ENCODE data around the gene PCSK7.
A peak's percentile ranks its signal among the peaks of the same experiment; 100 is the strongest.

PCSK7 gene

DNA sequence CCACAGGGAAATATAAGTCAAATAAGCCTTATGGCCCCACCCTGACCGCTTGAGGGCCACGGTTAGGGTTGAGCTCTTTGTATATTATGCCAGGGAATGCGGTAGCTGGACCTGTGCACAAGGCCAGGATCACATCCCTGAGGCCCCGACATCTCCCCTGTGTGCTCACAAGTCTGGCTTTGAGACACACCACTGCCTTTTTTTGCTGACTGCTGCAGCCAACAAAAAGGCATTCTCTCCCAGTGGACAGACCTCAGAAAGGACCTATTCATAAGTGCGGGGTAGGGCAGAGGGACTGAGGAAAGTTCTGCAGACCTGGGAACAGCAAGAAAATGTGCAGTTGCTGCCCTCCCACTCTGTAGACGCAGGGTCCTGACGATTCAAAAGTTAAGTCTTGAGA, 56.8 kb downstream of the PCSK7 start:
- Histone ChIP-seq H3K27ac (no peak overlapping the region), H3K9me3 (ENCODE audit: low read depth, low read length) (no peaks in the 10 kb centered on the region), H3K9ac (ENCODE audit: insufficient read length) (no peak overlapping the region)

DNA sequence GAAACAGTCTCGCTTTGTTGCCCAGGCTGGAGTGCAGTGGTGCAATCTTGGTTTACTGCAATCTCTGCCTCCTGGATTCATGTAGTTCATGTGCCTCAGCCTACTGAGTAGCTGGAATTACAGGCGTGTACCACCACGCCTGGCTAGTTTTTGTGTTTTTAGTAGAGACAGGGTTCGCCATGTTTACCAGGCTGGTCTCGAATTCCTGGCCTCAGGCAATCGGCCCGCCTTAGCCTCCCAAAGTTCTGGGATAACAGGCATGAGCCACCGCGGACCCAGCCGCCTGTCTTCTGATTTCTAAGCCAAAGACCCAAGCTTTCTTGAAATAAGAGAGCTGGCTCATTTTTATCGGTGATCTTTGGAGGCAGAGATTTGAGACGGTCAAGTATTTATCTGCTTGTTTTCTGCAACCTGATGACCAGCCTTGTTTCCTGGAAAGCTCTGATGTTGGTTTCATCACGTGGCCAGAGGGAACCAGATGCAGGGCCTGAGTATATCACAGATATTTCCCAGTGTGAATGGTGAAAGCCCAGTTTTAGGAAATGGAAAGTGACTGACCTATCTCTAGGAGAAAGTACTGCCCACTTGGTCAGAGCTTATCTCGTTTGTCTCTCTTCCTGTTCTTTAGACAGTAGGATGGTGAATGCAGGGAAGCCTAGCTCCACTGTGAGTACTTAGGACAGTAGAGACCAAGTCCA, 59.0 kb downstream of the PCSK7 start:
- TF ChIP-seq FOXP2 (optimal IDR thresholded peaks at IDR 0.05; ENCODE audit: control extremely low read depth, extremely low read length, insufficient read depth) (no peak), POLR2AphosphoS5 (IDR thresholded peaks at IDR 0.05; ENCODE audit: borderline replicate concordance, low read depth, low read length) (no peak; the same call in 1 of the 2 replicates), EZH2 (IDR thresholded peaks at IDR 0.05) (no peak)
- Histone ChIP-seq H3K9ac (ENCODE audit: insufficient read length) (no peak overlapping the region), H3K4me3 (no peak overlapping the region), H3K27ac (peak overlapping the region; percentile 65; the same call in 1 of the 2 replicates), H3K9me3 (ENCODE audit: low read depth, low read length) (no peaks in the 10 kb centered on the region), H3K36me3 (ENCODE audit: insufficient read depth, low read length) (peaks cover 37% of the 10 kb centered on the region)
- no peak for DNase-seq (ENCODE audit: low read depth, low spot score)

More for the DNA sequence above, 56.8 kb downstream of the PCSK7 start:
- Histone ChIP-seq H3K4me3 (no peak overlapping the region), H3K36me3 (ENCODE audit: insufficient read depth, low read length) (peaks cover 19% of the 10 kb centered on the region)
- no peak for DNase-seq (ENCODE audit: low read depth, low spot score)
- TF ChIP-seq EZH2 (IDR thresholded peaks at IDR 0.05) (no peak), FOXP2 (optimal IDR thresholded peaks at IDR 0.05; ENCODE audit: control extremely low read depth, extremely low read length, insufficient read depth) (no peak), POLR2AphosphoS5 (IDR thresholded peaks at IDR 0.05; ENCODE audit: borderline replicate concordance, low read depth, low read length) (no peak)

DNA sequence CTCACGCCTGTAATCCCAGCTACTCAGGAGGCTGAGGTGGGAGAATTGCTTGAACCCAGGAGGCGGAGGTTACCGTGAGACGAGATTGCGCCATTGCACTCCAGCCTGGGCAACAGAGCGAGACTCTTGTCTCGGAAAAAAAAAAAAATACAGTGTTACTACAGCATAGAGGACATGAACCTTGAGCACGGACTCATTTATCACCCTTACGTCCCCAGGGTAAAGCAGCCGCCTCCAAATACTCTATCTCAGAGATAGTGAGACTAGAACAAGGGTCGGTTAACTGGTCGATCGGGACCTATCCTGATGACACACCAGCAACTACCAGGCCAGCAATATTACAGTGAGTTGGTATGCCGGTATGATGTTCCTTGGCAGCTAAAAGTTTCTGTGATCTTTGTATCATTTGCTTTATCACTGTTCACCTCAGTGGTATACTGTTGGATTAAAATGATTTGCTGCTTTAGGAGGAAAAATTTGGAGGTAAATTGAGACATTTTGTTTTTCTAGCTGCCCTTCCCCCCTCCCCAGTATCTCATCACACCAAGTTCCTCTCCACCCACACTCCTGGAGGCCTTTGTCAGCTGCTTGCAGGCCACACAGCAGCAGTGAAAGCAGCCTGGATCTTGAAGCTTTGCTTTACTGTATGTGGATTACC, 60.3 kb downstream of the PCSK7 start:
- Histone ChIP-seq H3K36me3 (ENCODE audit: insufficient read depth, low read length) (peaks cover 51% of the 10 kb centered on the region), H3K27ac (no peak overlapping the region), H3K9ac (ENCODE audit: insufficient read length) (no peak overlapping the region), H3K4me3 (no peak overlapping the region), H3K9me3 (ENCODE audit: low read depth, low read length) (no peaks in the 10 kb centered on the region)
- TF ChIP-seq EZH2 (IDR thresholded peaks at IDR 0.05): no peak
- no peak for TF ChIP-seq POLR2AphosphoS5 (IDR thresholded peaks at IDR 0.05; ENCODE audit: borderline replicate concordance, low read depth, low read length)
- TF ChIP-seq FOXP2 (optimal IDR thresholded peaks at IDR 0.05; ENCODE audit: control extremely low read depth, extremely low read length, insufficient read depth): no peak
- DNase-seq (ENCODE audit: low read depth, low spot score): no peak

DNA sequence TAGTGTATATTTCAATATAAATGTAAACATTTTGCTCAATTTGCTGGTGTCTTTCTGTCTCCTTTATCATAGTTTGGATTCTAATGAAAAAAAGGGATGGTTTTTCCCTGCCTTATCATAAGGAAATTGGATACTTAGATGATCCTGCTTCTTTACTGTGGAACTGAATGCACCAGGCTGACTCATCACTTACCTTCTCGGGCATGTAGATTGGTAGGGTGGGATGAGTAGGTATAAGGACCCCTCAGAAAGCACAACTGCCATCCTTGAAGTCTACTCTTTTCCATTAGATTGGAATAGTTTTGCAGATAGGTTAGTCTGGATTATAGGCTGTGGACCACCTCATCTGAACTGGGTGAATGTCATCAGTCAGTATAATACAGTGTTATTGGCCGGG, 60.9 kb downstream of the PCSK7 start:
- H3K27ac ChIP-seq: no peak overlapping the region

DNA sequence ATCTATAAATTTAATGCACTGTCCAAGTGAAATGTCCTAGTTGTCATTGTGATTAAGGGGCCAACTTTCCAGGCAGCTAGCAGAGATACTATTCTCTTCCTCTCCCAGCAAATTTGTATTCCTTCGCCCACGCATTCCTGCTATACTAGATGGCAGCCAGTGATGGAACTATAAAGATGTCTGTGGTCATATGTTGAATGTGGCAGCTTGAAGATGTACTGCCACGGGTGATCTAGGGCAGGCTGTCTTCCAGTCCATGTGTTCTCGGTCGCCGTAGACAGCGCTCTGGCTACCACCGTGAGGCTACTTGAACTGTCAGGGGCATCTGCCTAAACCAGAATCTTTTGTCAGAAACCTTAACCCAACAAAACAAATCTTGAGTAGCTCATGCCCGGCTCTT, 61.7 kb downstream of the PCSK7 start:
- no peak for DNase-seq (ENCODE audit: low read depth, low spot score)
- H3K27ac ChIP-seq: no peak overlapping the region
- H3K9ac ChIP-seq (ENCODE audit: insufficient read length): no peak overlapping the region
- peaks cover 64% of the 10 kb centered on the region for H3K36me3 ChIP-seq (ENCODE audit: insufficient read depth, low read length)
- TF ChIP-seq POLR2AphosphoS5 (IDR thresholded peaks at IDR 0.05; ENCODE audit: borderline replicate concordance, low read depth, low read length) (no peak), FOXP2 (optimal IDR thresholded peaks at IDR 0.05; ENCODE audit: control extremely low read depth, extremely low read length, insufficient read depth) (no peak), EZH2 (IDR thresholded peaks at IDR 0.05) (no peak)
- no peak overlapping the region for H3K4me3 ChIP-seq
- H3K9me3 ChIP-seq (ENCODE audit: low read depth, low read length): no peaks in the 10 kb centered on the region

More for the DNA sequence above, 60.9 kb downstream of the PCSK7 start:
- Histone ChIP-seq H3K36me3 (ENCODE audit: insufficient read depth, low read length) (peaks cover 56% of the 10 kb centered on the region), H3K9ac (ENCODE audit: insufficient read length) (no peak overlapping the region), H3K9me3 (ENCODE audit: low read depth, low read length) (no peaks in the 10 kb centered on the region), H3K4me3 (no peak overlapping the region)
- TF ChIP-seq EZH2 (IDR thresholded peaks at IDR 0.05) (no peak), POLR2AphosphoS5 (IDR thresholded peaks at IDR 0.05; ENCODE audit: borderline replicate concordance, low read depth, low read length) (no peak), FOXP2 (optimal IDR thresholded peaks at IDR 0.05; ENCODE audit: control extremely low read depth, extremely low read length, insufficient read depth) (no peak)
- DNase-seq (ENCODE audit: low read depth, low spot score): no peak

DNA sequence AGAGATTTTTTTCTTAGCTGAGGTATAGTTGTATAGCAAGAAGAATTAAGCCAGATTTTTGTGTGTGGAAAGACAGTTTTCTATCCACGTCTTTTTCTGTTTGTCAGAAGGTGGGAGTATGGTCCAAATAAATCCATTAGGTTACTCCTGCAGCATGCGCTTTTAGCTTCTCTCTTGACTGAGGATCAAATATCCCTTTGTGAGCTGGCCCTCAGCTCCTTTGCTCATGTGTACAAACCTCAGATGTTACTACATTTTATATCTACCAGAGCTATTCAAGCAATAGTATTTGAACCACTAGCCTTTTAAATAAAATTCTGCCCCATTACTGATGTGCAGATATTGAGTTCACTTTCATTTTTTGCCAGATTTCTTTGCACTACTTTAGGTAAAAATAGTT, 62.1 kb downstream of the PCSK7 start:
- Histone ChIP-seq H3K27ac (no peak overlapping the region), H3K4me3 (no peak overlapping the region), H3K9ac (ENCODE audit: insufficient read length) (no peak overlapping the region), H3K36me3 (ENCODE audit: insufficient read depth, low read length) (peaks cover 66% of the 10 kb centered on the region), H3K9me3 (ENCODE audit: low read depth, low read length) (no peaks in the 10 kb centered on the region)
- DNase-seq (ENCODE audit: low read depth, low spot score): no peak
- no peak for TF ChIP-seq EZH2 (IDR thresholded peaks at IDR 0.05)
- TF ChIP-seq FOXP2 (optimal IDR thresholded peaks at IDR 0.05; ENCODE audit: control extremely low read depth, extremely low read length, insufficient read depth): no peak
- no peak for TF ChIP-seq POLR2AphosphoS5 (IDR thresholded peaks at IDR 0.05; ENCODE audit: borderline replicate concordance, low read depth, low read length)

DNA sequence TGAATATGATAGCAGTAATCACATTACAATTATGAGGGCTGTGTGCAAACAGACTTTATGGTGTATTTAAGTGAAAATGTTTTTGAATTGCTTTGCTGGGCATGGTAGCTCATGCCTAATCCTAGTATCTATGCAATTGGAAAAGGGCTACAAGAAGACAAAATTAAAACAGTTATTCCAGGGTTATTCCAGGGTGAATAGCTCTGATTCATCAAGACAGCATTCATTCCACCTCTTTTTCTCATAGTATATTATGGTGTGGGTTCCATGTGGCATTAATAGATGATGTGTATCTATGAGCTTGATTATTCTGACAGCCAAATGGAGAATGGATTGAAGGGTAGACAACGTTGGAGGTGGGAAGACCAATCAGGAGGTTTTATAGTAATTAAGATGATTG, 65.4 kb downstream of the PCSK7 start:
- no peak overlapping the region for H3K9ac ChIP-seq (ENCODE audit: insufficient read length)
- H3K27ac ChIP-seq: no peak overlapping the region
- no peaks in the 10 kb centered on the region for H3K9me3 ChIP-seq (ENCODE audit: low read depth, low read length)
- DNase-seq (ENCODE audit: low read depth, low spot score): no peak
- H3K4me3 ChIP-seq: no peak overlapping the region
- no peak for TF ChIP-seq POLR2AphosphoS5 (IDR thresholded peaks at IDR 0.05; ENCODE audit: borderline replicate concordance, low read depth, low read length)
- H3K36me3 ChIP-seq (ENCODE audit: insufficient read depth, low read length): peaks cover 92% of the 10 kb centered on the region

DNA sequence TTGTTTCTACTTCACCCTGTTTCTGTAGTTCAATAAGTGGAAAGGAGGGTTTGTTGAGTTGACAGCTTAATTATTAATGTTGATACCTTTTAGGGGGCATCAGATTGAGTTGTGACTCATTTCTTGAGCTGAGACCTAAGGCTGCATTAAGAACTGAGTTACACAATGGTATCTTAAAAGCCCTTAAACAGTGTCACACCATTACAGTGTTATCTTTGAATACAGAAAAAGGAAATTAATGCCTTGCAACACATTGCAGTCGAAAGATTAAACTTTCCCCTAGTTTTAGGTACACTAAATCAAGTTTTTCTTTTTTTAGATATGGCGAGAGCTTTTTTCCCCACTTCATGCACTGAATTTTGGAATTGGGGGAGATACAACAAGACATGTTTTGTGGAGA, 71.0 kb downstream of the PCSK7 start:
- DNase-seq (ENCODE audit: low read depth, low spot score): no peak
- Histone ChIP-seq H3K9ac (ENCODE audit: insufficient read length) (no peak overlapping the region), H3K4me3 (no peak overlapping the region), H3K9me3 (ENCODE audit: low read depth, low read length) (no peaks in the 10 kb centered on the region), H3K36me3 (ENCODE audit: insufficient read depth, low read length) (peaks cover 75% of the 10 kb centered on the region), H3K27ac (no peak overlapping the region)
- TF ChIP-seq POLR2AphosphoS5 (IDR thresholded peaks at IDR 0.05; ENCODE audit: borderline replicate concordance, low read depth, low read length): no peak

DNA sequence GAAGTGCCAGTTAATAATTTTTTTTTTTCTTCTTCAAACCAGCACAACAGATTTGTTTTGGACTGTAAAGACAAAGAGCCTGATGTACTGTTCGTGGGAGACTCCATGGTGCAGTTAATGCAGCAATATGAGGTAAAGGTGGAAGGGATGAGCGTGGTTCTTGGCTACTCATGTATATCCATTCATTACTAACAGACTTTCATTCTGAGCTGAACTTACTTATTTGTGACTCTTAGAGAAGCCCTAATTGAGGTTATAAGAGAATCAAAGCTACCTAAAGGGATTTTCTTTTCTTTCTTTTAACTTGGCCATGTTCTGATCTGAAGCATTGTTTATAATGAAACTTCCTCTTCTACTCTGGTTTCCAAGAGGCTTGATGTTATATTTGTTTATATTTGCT, 72.0 kb downstream of the PCSK7 start:
- no peak overlapping the region for H3K9ac ChIP-seq (ENCODE audit: insufficient read length)

More for the DNA sequence above, 72.0 kb downstream of the PCSK7 start:
- H3K36me3 ChIP-seq (ENCODE audit: insufficient read depth, low read length): peaks cover 72% of the 10 kb centered on the region
- no peak overlapping the region for H3K4me3 ChIP-seq
- no peaks in the 10 kb centered on the region for H3K9me3 ChIP-seq (ENCODE audit: low read depth, low read length)
- TF ChIP-seq POLR2AphosphoS5 (IDR thresholded peaks at IDR 0.05; ENCODE audit: borderline replicate concordance, low read depth, low read length) (no peak), EZH2 (IDR thresholded peaks at IDR 0.05) (no peak), FOXP2 (optimal IDR thresholded peaks at IDR 0.05; ENCODE audit: control extremely low read depth, extremely low read length, insufficient read depth) (no peak)
- no peak overlapping the region for H3K27ac ChIP-seq
- no peak for DNase-seq (ENCODE audit: low read depth, low spot score)
